GM10248 (cell line): ENCODE data around the gene OR52E6.

ENCODE experiments used
- CTCF ChIA-PET: fragments of 300-600 bp; sonication (Branson Sonifier 250); formaldehyde crosslinking; extraction: SDS; loops from one replicate; lab custom pipeline; 2021; ENCODE audit warnings: antibody characterized with exemption; lab: Yijun Ruan, JAX
- POLR2A ChIA-PET: fragments of 350-650 bp; sonication (Branson Sonifier 250); formaldehyde crosslinking; extraction: SDS; loops from one replicate; lab custom pipeline; 2020; ENCODE audit warnings: antibody characterized with exemption; lab: Yijun Ruan, JAX
- DNase-seq: peaks from one replicate; pipeline ENCODE4 v3.0.0; 2012; ENCODE audit errors: extremely low spot score
- TF ChIP-seq, protein P1 (sequence below): IDR thresholded peaks from 2 replicates; pipeline ENCODE4 v1.5.1; 2012; ENCODE audit warnings: mild to moderate bottlenecking, low read depth; ENCODE audit errors: extremely low read depth, missing control alignments, control extremely low read depth

The OR52E6 gene

GRCh38 chr11:5865826-5866225 lies 24.1 kb upstream of the OR52E6 start:
- TF ChIP-seq, protein P1, sequence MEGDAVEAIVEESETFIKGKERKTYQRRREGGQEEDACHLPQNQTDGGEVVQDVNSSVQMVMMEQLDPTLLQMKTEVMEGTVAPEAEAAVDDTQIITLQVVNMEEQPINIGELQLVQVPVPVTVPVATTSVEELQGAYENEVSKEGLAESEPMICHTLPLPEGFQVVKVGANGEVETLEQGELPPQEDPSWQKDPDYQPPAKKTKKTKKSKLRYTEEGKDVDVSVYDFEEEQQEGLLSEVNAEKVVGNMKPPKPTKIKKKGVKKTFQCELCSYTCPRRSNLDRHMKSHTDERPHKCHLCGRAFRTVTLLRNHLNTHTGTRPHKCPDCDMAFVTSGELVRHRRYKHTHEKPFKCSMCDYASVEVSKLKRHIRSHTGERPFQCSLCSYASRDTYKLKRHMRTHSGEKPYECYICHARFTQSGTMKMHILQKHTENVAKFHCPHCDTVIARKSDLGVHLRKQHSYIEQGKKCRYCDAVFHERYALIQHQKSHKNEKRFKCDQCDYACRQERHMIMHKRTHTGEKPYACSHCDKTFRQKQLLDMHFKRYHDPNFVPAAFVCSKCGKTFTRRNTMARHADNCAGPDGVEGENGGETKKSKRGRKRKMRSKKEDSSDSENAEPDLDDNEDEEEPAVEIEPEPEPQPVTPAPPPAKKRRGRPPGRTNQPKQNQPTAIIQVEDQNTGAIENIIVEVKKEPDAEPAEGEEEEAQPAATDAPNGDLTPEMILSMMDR, result no peak
- CTCF ChIA-PET, result no interaction called here
- POLR2A ChIA-PET, result no interaction called here
- no peak for DNase-seq

- ChIA-PET CTCF (no interaction called here), POLR2A (no interaction called here)
- no peak for DNase-seq
- TF ChIP-seq, protein P1, result no peak
Measured at GRCh38 chr11:5857590-5857989, 15.9 kb upstream of the OR52E6 start, which contains the start of gene OR52E8. TSS of gene OR52E8 (minus strand) at chr11:5857690. CDS start at chr11:5857690, 0 bp downstream.

GRCh38 chr11:5851002-5851401 lies 9.3 kb upstream of the OR52E6 start:
- no peak for DNase-seq
- CTCF ChIA-PET, result no interaction called here
- TF ChIP-seq, protein P1, result no peak
- POLR2A ChIA-PET, result no interaction called here

GRCh38 chr11:5847711-5848110 lies 6.0 kb upstream of the OR52E6 start:
- no peak for DNase-seq
- CTCF ChIA-PET, result no interaction called here
- TF ChIP-seq, protein P1, result no peak
- POLR2A ChIA-PET, result no interaction called here

GRCh38 chr11:5846701-5847100 lies 5.0 kb upstream of the OR52E6 start:
- ChIA-PET CTCF (no interaction called here), POLR2A (no interaction called here)
- no peak for DNase-seq
- TF ChIP-seq, protein P1, result no peak

DNA sequence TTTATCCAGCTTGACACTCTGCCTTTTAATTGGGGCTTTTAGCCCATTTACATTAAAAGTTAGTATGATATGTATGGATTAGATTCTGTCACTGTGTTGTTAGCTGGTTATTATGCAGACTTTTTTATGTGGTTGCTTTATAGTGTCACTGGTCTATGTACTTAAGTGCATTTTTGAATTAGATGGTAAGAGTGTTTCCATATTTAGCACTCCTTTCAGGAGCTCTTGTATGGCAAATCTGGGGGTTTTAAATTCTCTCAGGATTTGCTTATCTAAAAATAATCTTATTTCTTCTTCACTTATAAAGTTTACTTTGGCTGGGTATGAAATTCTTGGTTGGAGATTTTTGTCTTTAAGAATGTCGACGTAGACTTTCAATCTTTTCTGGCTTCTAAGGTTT lies 4.0 kb downstream of the OR52E6 start:
- ChIA-PET CTCF (no interaction called here), POLR2A (no interaction called here)
- TF ChIP-seq, protein P1, result no peak
- no peak for DNase-seq

DNA sequence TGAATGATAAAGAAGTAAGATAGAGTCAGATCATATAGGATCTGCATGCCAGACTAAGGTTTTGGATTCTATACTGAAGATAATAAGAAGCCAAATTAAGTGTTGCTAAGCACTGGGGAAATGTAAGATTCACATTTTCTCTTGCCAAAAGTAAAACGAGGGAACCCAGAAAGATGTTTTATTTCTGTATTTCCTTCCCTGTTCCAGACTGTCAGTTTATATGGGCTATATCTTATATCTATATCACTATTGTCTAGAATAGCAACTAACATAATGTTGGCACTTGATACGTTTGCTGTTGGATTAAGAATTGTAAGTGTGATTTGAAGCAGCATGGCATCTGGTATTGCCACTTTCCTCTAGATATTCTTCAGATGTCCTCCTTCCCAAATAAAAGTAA lies 8.3 kb downstream of the OR52E6 start:
- no peak for DNase-seq
- ChIA-PET CTCF (no interaction called here), POLR2A (no interaction called here)
- TF ChIP-seq, protein P1, result no peak
